ENCODE results near the gene HLA-DPB1.

HLA-DPB1 gene

GRCh38 chr6:33114406-33114805, 38.6 kb downstream of the HLA-DPB1 start:
- Histone ChIP-seq H2AFZ (ENCODE audit: low read length) (no peak overlapping the region), H3K9me3 (ENCODE audit: low read length) (no peaks in the 10 kb centered on the region), H4K20me1 (ENCODE audit: insufficient read depth, low read length) (no peaks in the 10 kb centered on the region), H3K9ac (ENCODE audit: low read length) (no peak overlapping the region), H3K4me2 (ENCODE audit: low read length) (no peak overlapping the region), H3K9me2 (ENCODE audit: low read depth, low read length) (no peaks in the 10 kb centered on the region), H3K27ac (ENCODE audit: low read depth, low read length, poor library complexity, severe bottlenecking) (no peak overlapping the region), H3K4me3 (ENCODE audit: low read depth, low read length, poor library complexity, severe bottlenecking) (no peak overlapping the region), H3F3A (ENCODE audit: insufficient read depth, low read length) (no peaks in the 10 kb centered on the region), H3K27me3 (ENCODE audit: insufficient read depth, low read length) (no peaks in the 10 kb centered on the region), H3K4me1 (ENCODE audit: insufficient read depth, low read length, severe bottlenecking) (no peaks in the 10 kb centered on the region), H3K79me2 (ENCODE audit: insufficient read depth, low read length) (no peaks in the 10 kb centered on the region), H3K36me3 (ENCODE audit: insufficient read depth, low read length) (no peaks in the 10 kb centered on the region)
- TF ChIP-seq CTCF (IDR thresholded peaks at IDR 0.05; ENCODE audit: low read length) (no peak), EZH2 (IDR thresholded peaks at IDR 0.05; ENCODE audit: borderline replicate concordance, low read length) (no peak)

GRCh38 chr6:33116417-33116816, 40.6 kb downstream of the HLA-DPB1 start:
- Histone ChIP-seq H3K9me3 (ENCODE audit: low read length) (no peaks in the 10 kb centered on the region), H3K79me2 (ENCODE audit: insufficient read depth, low read length) (no peaks in the 10 kb centered on the region), H4K20me1 (ENCODE audit: insufficient read depth, low read length) (no peaks in the 10 kb centered on the region), H2AFZ (ENCODE audit: low read length) (no peak overlapping the region), H3K4me2 (ENCODE audit: low read length) (no peak overlapping the region), H3K9ac (ENCODE audit: low read length) (no peak overlapping the region), H3K36me3 (ENCODE audit: insufficient read depth, low read length) (no peaks in the 10 kb centered on the region), H3K4me1 (ENCODE audit: insufficient read depth, low read length, severe bottlenecking) (no peaks in the 10 kb centered on the region), H3K9me2 (ENCODE audit: low read depth, low read length) (no peaks in the 10 kb centered on the region), H3K27ac (ENCODE audit: low read depth, low read length, poor library complexity, severe bottlenecking) (no peak overlapping the region), H3K27me3 (ENCODE audit: insufficient read depth, low read length) (no peaks in the 10 kb centered on the region), H3F3A (ENCODE audit: insufficient read depth, low read length) (no peaks in the 10 kb centered on the region), H3K4me3 (ENCODE audit: low read depth, low read length, poor library complexity, severe bottlenecking) (no peak overlapping the region)
- no peak for TF ChIP-seq EZH2 (IDR thresholded peaks at IDR 0.05; ENCODE audit: borderline replicate concordance, low read length)
- no peak for TF ChIP-seq CTCF (IDR thresholded peaks at IDR 0.05; ENCODE audit: low read length)

- H3K9me2 ChIP-seq (ENCODE audit: low read depth, low read length), result no peaks in the 10 kb centered on the region
- no peaks in the 10 kb centered on the region for H3K79me2 ChIP-seq (ENCODE audit: insufficient read depth, low read length)
- H3K4me1 ChIP-seq (ENCODE audit: insufficient read depth, low read length, severe bottlenecking), result no peaks in the 10 kb centered on the region
- H3K4me3 ChIP-seq (ENCODE audit: low read depth, low read length, poor library complexity, severe bottlenecking), result no peak overlapping the region
- no peaks in the 10 kb centered on the region for H3K27me3 ChIP-seq (ENCODE audit: insufficient read depth, low read length)
- H3K27ac ChIP-seq (ENCODE audit: low read depth, low read length, poor library complexity, severe bottlenecking), result no peak overlapping the region
- no peaks in the 10 kb centered on the region for H4K20me1 ChIP-seq (ENCODE audit: insufficient read depth, low read length)
- H3K4me2 ChIP-seq (ENCODE audit: low read length), result no peak overlapping the region
- no peak overlapping the region for H3K9ac ChIP-seq (ENCODE audit: low read length)
- no peak overlapping the region for H2AFZ ChIP-seq (ENCODE audit: low read length)
- no peaks in the 10 kb centered on the region for H3F3A ChIP-seq (ENCODE audit: insufficient read depth, low read length)
- no peaks in the 10 kb centered on the region for H3K36me3 ChIP-seq (ENCODE audit: insufficient read depth, low read length)
- no peak for TF ChIP-seq CTCF (IDR thresholded peaks at IDR 0.05; ENCODE audit: low read length)
- TF ChIP-seq EZH2 (IDR thresholded peaks at IDR 0.05; ENCODE audit: borderline replicate concordance, low read length), result no peak
- H3K9me3 ChIP-seq (ENCODE audit: low read length), result no peaks in the 10 kb centered on the region
Measured at GRCh38 chr6:33116841-33117711, 41.3 kb downstream of the HLA-DPB1 start.

All from OCI-LY1 (cell line).